Suppressor macrophage treated with lipopolysaccharide for 1 hour (primary cell): ENCODE data around the gene NCKAP5.
"Not testable (repeated sequence)": the region's sequence is repeated elsewhere in the genome, so short reads cannot be mapped to it uniquely, and the experiment has no call there.

Experiments used
- DNase-seq, 3 donors: peaks; one replicate each; pipeline ENCODE4 v3.0.0-alpha.2; 2020 to 2022

Gene NCKAP5

GRCh38 chr2:133262893-133263292 is 305.4 kb downstream of the NCKAP5 start:
- no peak for DNase-seq

- no peak for DNase-seq
Observed at GRCh38 chr2:133255360-133255759, 312.9 kb downstream of the NCKAP5 start.

GRCh38 chr2:133253793-133254192 is 314.5 kb downstream of the NCKAP5 start:
- DNase-seq = no peak

GRCh38 chr2:133252780-133253355 is 315.4 kb downstream of the NCKAP5 start:
- DNase-seq = no peak

GRCh38 chr2:133249362-133249761 is 318.9 kb downstream of the NCKAP5 start:
- DNase-seq = no peak

GRCh38 chr2:133248264-133248663 is 320.0 kb downstream of the NCKAP5 start:
- no peak for DNase-seq

GRCh38 chr2:133247631-133248030 is 320.6 kb downstream of the NCKAP5 start:
- peak; percentile 13 to 60 (median 34) for DNase-seq

GRCh38 chr2:133241224-133241571 is 327.1 kb downstream of the NCKAP5 start:
- DNase-seq = no peak

GRCh38 chr2:133240491-133241223 is 327.6 kb downstream of the NCKAP5 start:
- DNase-seq = no peak

GRCh38 chr2:133235968-133236367 is 332.3 kb downstream of the NCKAP5 start:
- DNase-seq = no peak

- DNase-seq = no peak
Observed at GRCh38 chr2:133232556-133232955, 335.7 kb downstream of the NCKAP5 start.

GRCh38 chr2:133231264-133231663 is 337.0 kb downstream of the NCKAP5 start:
- DNase-seq = no peak

- DNase-seq = no peak
Observed at GRCh38 chr2:133229974-133230373, 338.3 kb downstream of the NCKAP5 start.

- no peak for DNase-seq
Observed at GRCh38 chr2:133223226-133223625, 345.0 kb downstream of the NCKAP5 start.

- DNase-seq = no peak
Observed at GRCh38 chr2:133221398-133221797, 346.9 kb downstream of the NCKAP5 start.

- no peak for DNase-seq
Observed at GRCh38 chr2:133218204-133218603, 350.1 kb downstream of the NCKAP5 start.

GRCh38 chr2:133215477-133215876 is 352.8 kb downstream of the NCKAP5 start:
- no peak for DNase-seq

- DNase-seq = no peak
Observed at GRCh38 chr2:133213651-133214050, 354.6 kb downstream of the NCKAP5 start.

- peak in 1 of 3 donors; percentile 1 for DNase-seq
Observed at GRCh38 chr2:133209325-133209724, 358.9 kb downstream of the NCKAP5 start.

GRCh38 chr2:133206666-133207065 is 361.6 kb downstream of the NCKAP5 start:
- DNase-seq = not testable (repeated sequence)

- DNase-seq = no peak
Observed at GRCh38 chr2:133204421-133204820, 363.8 kb downstream of the NCKAP5 start.

GRCh38 chr2:133200684-133201421 is 367.4 kb downstream of the NCKAP5 start:
- peak in 1 of 3 donors; percentile 19 for DNase-seq

GRCh38 chr2:133198678-133199077 is 369.6 kb downstream of the NCKAP5 start:
- DNase-seq = no peak

GRCh38 chr2:133197156-133197555 is 371.1 kb downstream of the NCKAP5 start:
- no peak for DNase-seq
